NCI-H2227 (cell line): Measurements from ENCODE around the gene NATD1.

Experiments
- DNase-seq: peaks from one replicate; lab custom pipeline; 2025; ENCODE audit not compliant: unreplicated experiment; lab: John Stamatoyannopoulos, UW

NATD1 gene

GRCh38 chr17:21289902-21290571 lies 36.8 kb upstream of the NATD1 start:
- no peak for DNase-seq

- DNase-seq = no peak
Observed at GRCh38 chr17:21289175-21289901, 36.1 kb upstream of the NATD1 start.

- no peak for DNase-seq
Observed at GRCh38 chr17:21288571-21289017, 35.4 kb upstream of the NATD1 start.

- no peak for DNase-seq
Observed at GRCh38 chr17:21287703-21288449, 34.7 kb upstream of the NATD1 start.

GRCh38 chr17:21286909-21287702 lies 33.9 kb upstream of the NATD1 start:
- no peak for DNase-seq

- DNase-seq = peak; percentile 72
Observed at GRCh38 chr17:21286066-21286770, 33.0 kb upstream of the NATD1 start.

GRCh38 chr17:21285164-21286065 lies 32.2 kb upstream of the NATD1 start:
- no peak for DNase-seq

DNA sequence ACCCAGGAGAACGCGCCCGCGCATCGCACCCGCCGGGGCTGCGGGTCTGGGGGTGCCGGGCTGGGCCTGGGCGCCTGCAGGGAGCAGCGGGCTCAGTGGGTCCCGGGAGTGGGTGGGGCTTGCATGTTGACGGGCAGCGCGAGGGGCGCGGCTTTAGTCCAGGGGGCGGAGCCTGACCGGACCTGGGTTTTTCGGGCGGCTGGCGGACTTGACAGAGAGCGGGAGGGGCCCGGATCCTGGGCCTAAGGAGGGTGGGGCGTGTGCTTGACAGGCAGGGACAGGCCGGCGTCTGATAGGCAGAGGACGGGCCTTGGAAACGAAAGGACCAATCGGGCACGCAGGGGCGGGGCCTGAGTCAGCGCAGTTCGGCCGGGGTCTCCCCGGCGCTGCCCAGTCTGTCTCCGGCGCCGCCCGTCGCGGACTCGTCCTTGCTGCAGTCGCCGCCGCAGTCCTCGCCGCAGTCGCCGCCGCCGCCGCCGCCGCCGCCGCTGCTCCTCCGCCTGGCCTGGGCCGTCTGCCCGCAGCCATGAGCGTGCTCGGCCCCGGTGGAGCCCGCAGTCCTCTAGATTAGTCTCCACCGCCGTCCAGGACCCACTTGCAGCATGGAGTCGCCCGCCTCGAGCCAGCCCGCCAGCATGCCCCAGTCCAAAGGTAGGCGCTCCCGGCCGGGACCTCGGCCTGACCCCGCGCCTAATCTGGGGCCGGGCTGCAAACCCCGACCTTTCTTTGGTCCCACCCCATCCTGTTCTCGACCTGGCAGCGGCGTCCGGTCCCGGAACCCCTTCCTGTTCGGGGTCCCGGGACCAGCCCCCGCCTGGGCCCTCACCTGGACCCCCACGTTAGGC lies 31.3 kb upstream of the NATD1 start, which contains the start of gene MAP2K3:
TSS of gene MAP2K3 (plus strand) at position 393 of the 845 bp plus-strand sequence. CDS start at position 603, 210 bp downstream.
- peak; percentile 96 for DNase-seq

- no peak for DNase-seq
Observed at GRCh38 chr17:21283482-21284318, 30.5 kb upstream of the NATD1 start.

DNA sequence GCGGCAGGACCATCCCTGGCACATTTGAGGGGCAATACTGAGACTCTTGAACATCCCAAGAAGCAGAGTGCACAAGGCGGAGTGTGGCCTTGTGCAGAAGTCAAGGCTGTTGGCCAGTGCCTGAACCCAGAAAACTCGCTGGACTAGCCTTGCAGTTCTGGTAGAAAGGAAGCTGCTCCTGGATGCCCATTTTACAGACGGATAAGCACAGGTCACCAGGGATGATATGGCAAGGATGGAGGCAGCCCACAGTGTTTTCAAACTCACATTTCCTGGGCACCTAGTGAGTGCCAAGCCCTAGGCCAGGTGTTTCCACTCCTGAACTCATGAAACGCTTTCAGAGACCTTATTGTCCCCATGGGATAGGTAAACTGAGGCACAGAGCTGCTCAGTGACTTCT lies 29.6 kb upstream of the NATD1 start:
- DNase-seq = no peak

- DNase-seq = no peak
Observed at GRCh38 chr17:21282231-21282630, 29.0 kb upstream of the NATD1 start.

GRCh38 chr17:21280081-21280518 lies 26.9 kb upstream of the NATD1 start:
- DNase-seq = peak; percentile 80

GRCh38 chr17:21279582-21279981 lies 26.4 kb upstream of the NATD1 start:
- no peak for DNase-seq

- no peak for DNase-seq
Observed at GRCh38 chr17:21279198-21279535, 26.0 kb upstream of the NATD1 start.

GRCh38 chr17:21278450-21279197 lies 25.4 kb upstream of the NATD1 start:
- no peak for DNase-seq

DNA sequence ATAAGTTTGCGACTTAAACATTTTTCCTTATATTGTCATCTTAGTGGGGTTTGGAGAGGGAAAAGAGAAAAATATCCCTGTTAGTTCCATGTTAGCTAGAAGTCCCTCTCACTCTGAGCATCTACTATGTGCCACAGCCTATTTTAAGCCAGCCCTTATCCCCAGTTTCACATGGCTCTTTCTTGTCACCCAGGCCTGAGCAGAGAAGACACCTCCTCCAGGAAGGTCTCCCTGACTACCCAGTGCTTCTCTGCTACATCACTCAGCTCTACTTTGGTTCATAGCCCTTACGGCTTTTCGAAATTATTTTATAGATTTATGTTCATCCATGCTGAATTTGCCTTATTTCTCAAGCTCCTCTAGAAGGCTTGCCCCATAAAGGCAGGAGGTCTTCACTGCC lies 24.1 kb upstream of the NATD1 start:
- no peak for DNase-seq

- DNase-seq = no peak
Observed at GRCh38 chr17:21276264-21276588, 23.0 kb upstream of the NATD1 start.
